ENCODE results near the gene PRXL2A. TPM values are rescaled to one million over a fixed set of nuclear protein-coding genes. Genes with fewer than 3 reads are reported as not detected.

Gene PRXL2A
- total RNA-seq, 1 donor from 2014 or later, result 132 TPM

- no peak for DNase-seq (ENCODE audit: low spot score, unreplicated experiment)
- Mint-ChIP-seq H3K9me3 (ENCODE audit: low read depth) (no peaks in the 10 kb centered on the region), H3K4me3 (ENCODE audit: low read depth) (no peak overlapping the region), H3K36me3 (ENCODE audit: insufficient read depth) (no peaks in the 10 kb centered on the region), H3K27ac (peak overlapping the region; percentile 51), H3K4me1 (ENCODE audit: low read depth) (peaks cover 23% of the 10 kb centered on the region), H3K27me3 (no peaks in the 10 kb centered on the region)
- TF ChIP-seq CTCF (IDR thresholded peaks at IDR 0.05; ENCODE audit: unreplicated experiment), result no peak
Measured at GRCh38 chr10:80449520-80449919, 41.2 kb downstream of the PRXL2A start.

DNA sequence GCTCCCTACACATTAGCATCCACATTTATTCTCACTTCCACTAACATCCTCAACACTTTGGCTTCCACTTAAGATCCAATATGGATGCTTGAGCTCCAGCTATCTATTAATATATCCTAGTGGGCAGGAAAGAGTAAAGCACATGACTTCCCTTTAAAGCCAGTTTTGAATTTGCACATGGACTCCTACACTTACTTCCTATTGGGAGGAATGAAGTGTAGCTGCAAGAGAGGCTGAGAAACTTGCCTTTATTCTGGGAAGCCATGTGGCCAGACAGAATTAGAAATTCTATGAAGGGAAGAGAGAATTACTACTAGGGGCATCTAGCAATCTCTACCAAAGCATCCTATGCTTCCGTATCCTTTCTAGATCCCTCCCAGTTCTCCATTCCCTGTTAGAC lies 42.8 kb downstream of the PRXL2A start:
- DNase-seq (ENCODE audit: low spot score, unreplicated experiment), result no peak
- peaks cover 28% of the 10 kb centered on the region for H3K4me1 Mint-ChIP-seq (ENCODE audit: low read depth)
- no peaks in the 10 kb centered on the region for H3K9me3 Mint-ChIP-seq (ENCODE audit: low read depth)
- no peak overlapping the region for H3K27ac Mint-ChIP-seq
- no peaks in the 10 kb centered on the region for H3K36me3 Mint-ChIP-seq (ENCODE audit: insufficient read depth)
- no peak overlapping the region for H3K4me3 Mint-ChIP-seq (ENCODE audit: low read depth)
- no peak for TF ChIP-seq CTCF (IDR thresholded peaks at IDR 0.05; ENCODE audit: unreplicated experiment)
- no peaks in the 10 kb centered on the region for H3K27me3 Mint-ChIP-seq

DNA sequence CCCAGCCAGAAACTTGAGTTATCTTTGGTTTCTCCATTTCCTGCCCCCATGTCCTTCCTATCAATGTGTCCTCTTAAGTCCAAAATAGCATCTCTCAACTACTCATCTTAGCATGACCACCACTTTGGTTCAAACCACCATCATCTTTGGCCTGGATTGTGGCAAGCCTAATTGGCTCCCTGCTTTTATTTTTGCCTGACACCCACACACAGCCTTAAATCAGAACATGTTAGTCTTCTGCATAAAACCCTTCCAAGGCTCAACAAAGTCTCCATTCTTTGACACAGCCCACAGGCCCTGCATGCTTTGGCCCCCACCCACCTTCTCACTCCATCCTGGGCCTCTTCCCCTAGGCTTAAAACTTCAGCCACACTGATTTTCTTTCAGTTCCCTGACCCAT lies 43.7 kb downstream of the PRXL2A start:
- no peaks in the 10 kb centered on the region for H3K36me3 Mint-ChIP-seq (ENCODE audit: insufficient read depth)
- H3K27me3 Mint-ChIP-seq, result no peaks in the 10 kb centered on the region
- no peak for DNase-seq (ENCODE audit: low spot score, unreplicated experiment)
- TF ChIP-seq CTCF (IDR thresholded peaks at IDR 0.05; ENCODE audit: unreplicated experiment), result no peak
- no peak overlapping the region for H3K4me3 Mint-ChIP-seq (ENCODE audit: low read depth)
- H3K27ac Mint-ChIP-seq, result no peak overlapping the region
- H3K9me3 Mint-ChIP-seq (ENCODE audit: low read depth), result no peaks in the 10 kb centered on the region
- H3K4me1 Mint-ChIP-seq (ENCODE audit: low read depth), result peaks cover 24% of the 10 kb centered on the region

- H3K4me1 Mint-ChIP-seq (ENCODE audit: low read depth), result peaks cover 20% of the 10 kb centered on the region
- DNase-seq (ENCODE audit: low spot score, unreplicated experiment), result no peak
- TF ChIP-seq CTCF (IDR thresholded peaks at IDR 0.05; ENCODE audit: unreplicated experiment), result no peak
- H3K4me3 Mint-ChIP-seq (ENCODE audit: low read depth), result no peak overlapping the region
- no peaks in the 10 kb centered on the region for H3K27me3 Mint-ChIP-seq
- H3K9me3 Mint-ChIP-seq (ENCODE audit: low read depth), result no peaks in the 10 kb centered on the region
- no peak overlapping the region for H3K27ac Mint-ChIP-seq
- H3K36me3 Mint-ChIP-seq (ENCODE audit: insufficient read depth), result no peaks in the 10 kb centered on the region
Measured at GRCh38 chr10:80452640-80453039, 44.3 kb downstream of the PRXL2A start.

- no peaks in the 10 kb centered on the region for H3K9me3 Mint-ChIP-seq (ENCODE audit: low read depth)
- H3K36me3 Mint-ChIP-seq (ENCODE audit: insufficient read depth), result no peaks in the 10 kb centered on the region
- peak overlapping the region; percentile 99 for H3K27ac Mint-ChIP-seq
- no peak for DNase-seq (ENCODE audit: low spot score, unreplicated experiment)
- peak; percentile 21 for TF ChIP-seq CTCF (IDR thresholded peaks at IDR 0.05; ENCODE audit: unreplicated experiment)
- H3K4me3 Mint-ChIP-seq (ENCODE audit: low read depth), result no peak overlapping the region
- no peaks in the 10 kb centered on the region for H3K27me3 Mint-ChIP-seq
- H3K4me1 Mint-ChIP-seq (ENCODE audit: low read depth), result peaks cover 26% of the 10 kb centered on the region
Measured at GRCh38 chr10:80453056-80453841, 44.9 kb downstream of the PRXL2A start.

Measured in progenitor cell of endocrine pancreas (in vitro differentiated cells).